K562 (cell line): ENCODE measurements around the gene CHMP1A. TPM values are rescaled to one million over a fixed set of nuclear protein-coding genes. Genes with fewer than 3 reads are reported as not detected.

Experiments
- ATAC-seq: fragments of 200-7000 bp; cut with Tn5 transposase; 3 replicates; pipeline ENCODE4 v1.9.1; 2020; ENCODE audit warnings: moderate library complexity
- BruUV-seq: library from RNA; stranded (reverse); fragments of 400-500 nt; replicated peaks from 2 replicates; lab custom pipeline; 2021; lab: Mats Ljungman, UMichigan
- CTCF ChIA-PET: fragments of 300-600 bp; formaldehyde crosslinking; extraction: SDS; loops from one replicate; lab custom pipeline; 2021; ENCODE audit warnings: low intra/inter-chr PET ratio; lab: Yijun Ruan, JAX
- POLR2A ChIA-PET: fragments of 300-600, 350-650 bp; sonication (Branson Sonifier 250); formaldehyde crosslinking; extraction: SDS; loops from one replicate; lab custom pipeline; 2021; ENCODE audit warnings: antibody characterized with exemption, inconsistent platforms; lab: Yijun Ruan, JAX
- DNase-seq, 4 experiments: peaks; one replicate each; pipeline versions ENCODE4 v3.0.0 to v3.0.0-alpha.2; 2011 to 2018; ENCODE audit warnings: low spot score in 3 of 4, mixed read lengths in 3 of 4; ENCODE audit errors: extremely low read depth in 1 of 4
- FAIRE-seq: peaks from 2 replicates; lab custom pipeline; 2011; peaks lifted over from hg19 to GRCh38; lab: Jason Lieb, UNC
- H2AFZ ChIP-seq: 2 replicates; pipeline ENCODE4 v1.6.0; 2011; ENCODE audit warnings: low read depth, low read length, control low read depth, inconsistent platforms
- H3K27ac ChIP-seq: fragments of 200-600 bp; 3 replicates; pipeline ENCODE4 v1.8.0; 2011; ENCODE audit warnings: low read depth, mild to moderate bottlenecking, control low read depth, inconsistent platforms, low read length, moderate library complexity, mixed read lengths; ENCODE audit errors: extremely low read depth
- H3K27me3 ChIP-seq, 2 experiments: fragments of 300-600 bp in 1 of 2; 2 replicates in 1 of 2; 3 replicates in 1 of 2; pipeline versions ENCODE4 v1.6.0 to v1.8.0; 2011; ENCODE audit warnings: inconsistent platforms in 2 of 2, low read length in 2 of 2, mild to moderate bottlenecking in 1 of 2, mixed read lengths in 1 of 2, moderate library complexity in 1 of 2; ENCODE audit not compliant: control insufficient read depth in 2 of 2, insufficient read depth in 2 of 2
- H3K36me3 ChIP-seq: fragments of 300-600 bp; 3 replicates; pipeline ENCODE4 v1.8.0; 2011; ENCODE audit warnings: mild to moderate bottlenecking, low read length, inconsistent platforms; ENCODE audit not compliant: control insufficient read depth, insufficient read depth
- H3K4me1 ChIP-seq, 2 experiments: fragments of 200-600 bp in 1 of 2; replicated peaks in 1 of 2; 2 replicates in 1 of 2; 3 replicates in 1 of 2; pipeline versions ENCODE4 v1.5.1 to v1.8.0; 2011; ENCODE audit warnings: inconsistent platforms in 2 of 2, low read length in 2 of 2, mild to moderate bottlenecking in 1 of 2, mixed read lengths in 1 of 2, moderate library complexity in 1 of 2; ENCODE audit not compliant: control insufficient read depth in 2 of 2, insufficient read depth in 2 of 2
- H3K4me2 ChIP-seq: 2 replicates; pipeline ENCODE4 v1.6.1; 2011; ENCODE audit warnings: low read length, control low read depth, inconsistent platforms, mixed read lengths; ENCODE audit not compliant: insufficient read depth
- H3K4me3 ChIP-seq: fragments of 200-600 bp; sonication (generic), shearing (Covaris generic); 2 replicates; pipeline ENCODE4 v1.5.1; 2016; ENCODE audit warnings: control low read depth, inconsistent platforms
- H3K79me2 ChIP-seq: fragments of 200-600 bp; 3 replicates; pipeline ENCODE4 v1.8.0; 2011; ENCODE audit warnings: low read length, inconsistent platforms; ENCODE audit not compliant: control insufficient read depth, insufficient read depth
- H3K9ac ChIP-seq, 2 experiments: 2 replicates each; pipeline versions ENCODE4 v1.6.0 to v1.6.1; 2011; ENCODE audit warnings: low read depth in 2 of 2, low read length in 2 of 2, control low read depth in 1 of 2, inconsistent platforms in 1 of 2, mild to moderate bottlenecking in 1 of 2, mixed read lengths in 1 of 2; ENCODE audit not compliant: insufficient read depth in 1 of 2
- H3K9me1 ChIP-seq: one replicate; pipeline ENCODE4 v1.6.0; 2011; ENCODE audit warnings: inconsistent platforms, mild to moderate bottlenecking, low read length, moderate library complexity; ENCODE audit not compliant: control insufficient read depth, insufficient read depth
- H3K9me3 ChIP-seq: replicated peaks from 2 replicates; pipeline ENCODE4 v1.5.1; 2011; ENCODE audit warnings: low read depth, low read length, inconsistent platforms; ENCODE audit not compliant: control insufficient read depth, insufficient read depth
- H4K20me1 ChIP-seq: replicated peaks from 2 replicates; pipeline ENCODE4 v1.6.1; 2011; ENCODE audit warnings: low read length, inconsistent platforms, mixed read lengths; ENCODE audit not compliant: control insufficient read depth, insufficient read depth
- FOXM1 ChIP-seq, 2 experiments: fragments of 450-650 bp in 1 of 2; sonication (generic) in 1 of 2; formaldehyde crosslinking in 1 of 2; IDR thresholded peaks; 2 replicates each; pipeline versions ENCODE4 v1.6.1 to v1.9.0; 2017 to 2022; ENCODE audit warnings: low read depth in 2 of 2, mild to moderate bottlenecking in 2 of 2, missing genetic modification reagents in 1 of 2, moderate library complexity in 1 of 2
- HNRNPH1 ChIP-seq: fragments of 200-400 bp; formaldehyde crosslinking; optimal IDR thresholded peaks from 2 replicates; pipeline ENCODE3; 2017; ENCODE audit warnings: low read depth, mild to moderate bottlenecking, low read length, moderate library complexity
- ZNF263 ChIP-seq: sonication (generic); formaldehyde crosslinking; IDR thresholded peaks from 2 replicates; pipeline ENCODE4 v1.8.0; 2022; ENCODE audit warnings: mild to moderate bottlenecking, missing genetic modification reagents, borderline replicate concordance
- ZNF778 ChIP-seq: fragments of 450-650 bp; formaldehyde crosslinking; IDR thresholded peaks from 2 replicates; pipeline ENCODE4 v1.4.0; 2020; ENCODE audit warnings: mild to moderate bottlenecking, moderate library complexity
- WGBS: fragments of 100-300 bp; shearing (Covaris generic); methylation state at CpG from one replicate; pipeline ENCODE4 v1.1.6; 2016; ENCODE audit warnings: low coverage, mixed read lengths; ENCODE audit not compliant: insufficient coverage; ENCODE audit errors: missing lambda C conversion rate; 5-methylcytosine and 5-hydroxymethylcytosine counted together
- in situ Hi-C: fragments of 300-500 bp; cut with MboI; formaldehyde crosslinking; loops from 4 replicates; pipeline ENCODE4 v1.15.0; 2018; ENCODE audit warnings: inconsistent platforms, mixed read lengths
- intact Hi-C: fragments of 100-400 bp; cut with micrococcal nuclease; formaldehyde crosslinking; loops from 2 replicates; pipeline ENCODE4 v1.14.2; 2022
- polyA plus RNA-seq, 8 experiments: library from polyadenylated mRNA; depleted of rRNA in 4 of 8; stranded (reverse) in 5 of 8; unstranded in 3 of 8; fragments of >200 nt; fragmentation: Nextera tagmentation in 2 of 8; fragmentation: Illumina TruSeq in 1 of 8; extraction: Ambion mirVana in 2 of 8; extraction: Trizol in 1 of 8; gene quantifications; 2 replicates each; pipeline versions ENCODE4 v1.2.1 to v1.2.3, GENCODE V29; 2011 to 2014; ENCODE audit warnings: inconsistent platforms in 1 of 8, missing spikeins in 1 of 8
- total RNA-seq, 7 experiments: library from RNA; depleted of rRNA in 6 of 7; stranded (reverse); fragments of >200 nt in 6 of 7; fragmentation: Illumina TruSeq in 2 of 7; extraction: Trizol in 2 of 7; gene quantifications; 2 replicates each; pipeline versions ENCODE4 v1.2.1 to v1.2.3, GENCODE V29; 2011 to 2021; ENCODE audit warnings: low replicate concordance in 1 of 7

Gene CHMP1A
- total and polyA plus RNA-seq, 9 of the 15 experiments (the other 6 are each of a cell fraction or from before 2014, with no cell fraction given) = 0.83 to 79.9 (median 45.2) TPM

DNA sequence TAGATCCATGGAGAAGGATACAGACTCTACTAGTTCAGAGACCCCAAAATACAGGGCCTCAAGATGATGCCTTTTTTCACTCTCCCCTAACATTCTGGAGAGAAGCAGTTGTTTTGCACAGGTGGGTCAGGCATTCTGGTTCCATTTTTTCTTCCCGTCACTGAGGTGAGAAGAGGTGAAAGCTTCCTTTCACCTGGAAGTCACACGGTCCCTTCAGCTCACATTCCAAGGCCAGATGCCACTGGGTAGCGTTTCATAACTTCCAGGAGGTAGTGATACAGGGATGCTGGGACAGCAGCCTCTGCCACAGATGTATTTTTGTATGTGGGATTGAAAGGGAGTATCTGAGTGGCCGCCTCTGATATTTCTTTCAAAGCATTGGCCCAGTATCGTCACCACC is 30.9 kb upstream of the CHMP1A start:
- Histone ChIP-seq H3K36me3 (peaks cover 48% of the 10 kb centered on the region; the same call in 2 of the 3 replicates), H3K79me2 (peaks cover 25% of the 10 kb centered on the region), H4K20me1 (0 out of 2 replicates have a peak, but pooled peaks cover 7% of the 10 kb centered on the region), H3K4me2 (no peak overlapping the region), H3K4me3 (no peak overlapping the region), H2AFZ (no peak overlapping the region), H3K27ac (no peak overlapping the region), H3K4me1 (peaks cover 6 to 33% of the 10 kb centered on the region in 2 experiments), H3K9me3 (0 out of 2 replicates have a peak, but pooled peaks cover 3% of the 10 kb centered on the region), H3K27me3 (no peaks in the 10 kb centered on the region), H3K9me1 (no peaks in the 10 kb centered on the region), H3K9ac (no peak overlapping the region)
- no peak for DNase-seq
- ATAC-seq = no peak
- TF ChIP-seq ZNF263 (CRISPR knock-in tag) = no peak
- no peak for TF ChIP-seq ZNF778
- no peak for TF ChIP-seq FOXM1 (IDR thresholded peaks at IDR 0.05; ENCODE audit: low read depth)
- no peak for TF ChIP-seq FOXM1 (CRISPR knock-in tag; IDR thresholded peaks at IDR 0.05; ENCODE audit: low read depth)
- no peak for TF ChIP-seq HNRNPH1
- in situ Hi-C loops (no loop called here), intact Hi-C loops (no loop called here)
- WGBS = 89% methylated on average over 5 of the region's 5 CpGs
- ChIA-PET CTCF (no interaction called here), POLR2A (interaction anchor here (1.0 to 1.5 kb wide), 3 partner anchors 8 to 12 kb away, joined by 3 to 5 read pairs (median 4); no protein-coding TSS in a partner anchor)
- FAIRE-seq = no peak
- BruUV-seq = no TSS peak
